Peyer's patch (tissue), 4 donors: ENCODE results near the gene POLDIP3.

Experiments
- CTCF ChIP-seq, 6 experiments: fragments of 450-650 bp in 4 of 6; fragments of 200-600 bp in 2 of 6; sonication (generic) in 1 of 6; IDR thresholded peaks; one replicate each; pipeline ENCODE4 v1.5.1; 2017 to 2019; ENCODE audit warnings: antibody characterized with exemption in 6 of 6, mild to moderate bottlenecking in 3 of 6, moderate library complexity in 1 of 6
- POLR2A ChIP-seq, 2 donors: fragments of 450-650 bp; IDR thresholded peaks; one replicate each; pipeline ENCODE4 v1.5.1; 2017; ENCODE audit warnings: antibody characterized with exemption in 2 of 2, mild to moderate bottlenecking in 2 of 2, moderate library complexity in 2 of 2

DNA sequence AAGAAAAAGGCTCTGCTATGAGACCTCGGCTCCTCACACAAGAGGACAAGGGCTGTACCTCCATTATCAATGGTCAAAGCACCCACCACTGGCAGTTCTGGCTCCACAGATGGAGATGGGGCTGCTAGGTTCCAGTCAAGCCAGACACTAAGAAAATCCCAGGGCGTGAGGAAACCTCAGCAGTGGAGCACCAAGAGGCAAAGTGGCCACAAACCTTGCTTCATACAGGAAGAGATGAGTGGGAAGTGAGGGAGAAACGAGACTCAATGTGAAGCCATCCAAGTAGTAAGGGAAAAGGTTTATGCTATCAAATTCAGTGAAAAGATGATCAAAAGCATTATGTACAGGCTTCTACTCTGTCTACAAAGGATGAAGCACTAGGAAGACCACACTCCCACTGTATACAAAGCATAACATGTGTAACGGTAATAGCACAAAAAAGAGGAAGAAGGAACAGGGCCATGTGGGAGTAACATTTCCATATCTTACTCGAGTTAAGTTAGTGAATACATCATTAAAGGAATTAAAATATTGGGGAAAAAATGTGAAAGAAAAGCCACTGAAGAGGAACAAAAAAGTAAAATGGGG, 27.0 kb downstream of the POLDIP3 start:
- TF ChIP-seq CTCF (IDR thresholded peaks at IDR 0.05) (no peak), POLR2A (IDR thresholded peaks at IDR 0.05) (no peak)
